ENCODE results near the gene CNTNAP5. TPM values are rescaled to one million over a fixed set of nuclear protein-coding genes. Genes with fewer than 3 reads are reported as not detected.

Gene CNTNAP5
- total and polyA plus RNA-seq, 3 donors from 2014 or later, result 0.29 to 0.39 (median 0.31) TPM

- H3K4me3 ChIP-seq, result no peak overlapping the region
- TF ChIP-seq CTCF (IDR thresholded peaks at IDR 0.05) (no peak), POLR2A (IDR thresholded peaks at IDR 0.05) (no peak)
- H3K4me1 ChIP-seq, result no peaks in the 10 kb centered on the region
- H3K9me3 ChIP-seq, result no peaks in the 10 kb centered on the region
- no peaks in the 10 kb centered on the region for H3K36me3 ChIP-seq (ENCODE audit: low read depth, missing control alignments)
- intact Hi-C loops (cut with DNase I; ENCODE audit: low total_unique reads), result no loop called here
- no peaks in the 10 kb centered on the region for H3K27me3 ChIP-seq
- H3K27ac ChIP-seq, result no peak overlapping the region
- 63 to 73% methylated on average over 5 of the region's 5 CpGs for WGBS, 2 donors
- no peak for DNase-seq
These were observed 460.6 kb downstream of the CNTNAP5 start for GRCh38 chr2:124485659-124486058.

GRCh38 chr2:124489686-124490085 is 464.6 kb downstream of the CNTNAP5 start:
- Histone ChIP-seq H3K4me1 (no peaks in the 10 kb centered on the region), H3K27me3 (no peaks in the 10 kb centered on the region), H3K9me3 (no peaks in the 10 kb centered on the region), H3K36me3 (ENCODE audit: low read depth, missing control alignments) (no peaks in the 10 kb centered on the region), H3K27ac (no peak overlapping the region), H3K4me3 (no peak overlapping the region)
- TF ChIP-seq POLR2A (IDR thresholded peaks at IDR 0.05), result no peak
- DNase-seq, result no peak
- intact Hi-C loops (cut with DNase I; ENCODE audit: low total_unique reads), result no loop called here

GRCh38 chr2:124501575-124502152 is 476.6 kb downstream of the CNTNAP5 start:
- DNase-seq, result no peak
- H3K36me3 ChIP-seq (ENCODE audit: low read depth, missing control alignments), result no peaks in the 10 kb centered on the region
- no peak overlapping the region for H3K27ac ChIP-seq
- 77% methylated on average over 6 of the region's 6 CpGs for WGBS, 2 donors
- no peaks in the 10 kb centered on the region for H3K9me3 ChIP-seq
- TF ChIP-seq CTCF (IDR thresholded peaks at IDR 0.05), result no peak
- no peak for TF ChIP-seq POLR2A (IDR thresholded peaks at IDR 0.05)
- no peaks in the 10 kb centered on the region for H3K4me1 ChIP-seq
- H3K4me3 ChIP-seq, result no peak overlapping the region
- no peaks in the 10 kb centered on the region for H3K27me3 ChIP-seq
- intact Hi-C loops (cut with DNase I; ENCODE audit: low total_unique reads), result no loop called here

GRCh38 chr2:124514236-124514635 is 489.1 kb downstream of the CNTNAP5 start:
- intact Hi-C loops (cut with DNase I; ENCODE audit: low total_unique reads), result no loop called here
- Histone ChIP-seq H3K4me3 (no peak overlapping the region), H3K27me3 (no peaks in the 10 kb centered on the region), H3K36me3 (ENCODE audit: low read depth, missing control alignments) (no peaks in the 10 kb centered on the region), H3K9me3 (no peaks in the 10 kb centered on the region), H3K4me1 (no peaks in the 10 kb centered on the region), H3K27ac (no peak overlapping the region)
- WGBS, 2 donors, result 77 to 90% methylated on average over 1 of the region's 1 CpG
- no peak for DNase-seq
- TF ChIP-seq CTCF (IDR thresholded peaks at IDR 0.05) (no peak), POLR2A (IDR thresholded peaks at IDR 0.05) (no peak)

GRCh38 chr2:124520953-124521352 is 495.9 kb downstream of the CNTNAP5 start:
- Histone ChIP-seq H3K36me3 (ENCODE audit: low read depth, missing control alignments) (no peaks in the 10 kb centered on the region), H3K4me3 (no peak overlapping the region), H3K4me1 (no peaks in the 10 kb centered on the region), H3K27ac (no peak overlapping the region), H3K9me3 (no peaks in the 10 kb centered on the region), H3K27me3 (no peaks in the 10 kb centered on the region)
- intact Hi-C loops (cut with DNase I; ENCODE audit: low total_unique reads), result no loop called here
- 82 to 98% methylated on average over 2 of the region's 2 CpGs for WGBS, 2 donors
- TF ChIP-seq POLR2A (IDR thresholded peaks at IDR 0.05) (no peak), CTCF (IDR thresholded peaks at IDR 0.05) (no peak)
- no peak for DNase-seq
